SJSA1 (cell line): Measurements from ENCODE around the gene ZCCHC10. TPM values are rescaled to one million over a fixed set of nuclear protein-coding genes. Genes with fewer than 3 reads are reported as not detected.
"Not testable (repeated sequence)": the region's sequence is repeated elsewhere in the genome, so short reads cannot be mapped to it uniquely, and the experiment has no call there.

Experiments
- DNase-seq, 2 experiments: peaks; one replicate each; pipeline ENCODE4 v3.0.0-alpha.2; 2015 to 2020; ENCODE audit warnings: low spot score in 2 of 2, low read depth in 1 of 2
- H3K27ac ChIP-seq: fragments of 250-450 bp; sonication (Bioruptor Pico); 2 replicates; pipeline ENCODE4 v1.5.1; 2020; ENCODE audit warnings: mild to moderate bottlenecking, moderate library complexity
- H3K27me3 ChIP-seq: fragments of 250-450 bp; sonication (Bioruptor Pico); replicated peaks from 2 replicates; pipeline ENCODE4 v1.5.1; 2020; ENCODE audit warnings: mild to moderate bottlenecking, moderate library complexity
- H3K36me3 ChIP-seq: fragments of 250-450 bp; sonication (Bioruptor Pico); 2 replicates; pipeline ENCODE4 v1.5.1; 2020; ENCODE audit warnings: mild to moderate bottlenecking
- H3K4me1 ChIP-seq: fragments of 250-450 bp; sonication (Bioruptor Pico); replicated peaks from 2 replicates; pipeline ENCODE4 v1.6.1; 2021; ENCODE audit warnings: mild to moderate bottlenecking
- H3K4me3 ChIP-seq: fragments of 250-450 bp; sonication (Bioruptor Pico); 2 replicates; pipeline ENCODE4 v1.5.1; 2020; ENCODE audit warnings: mild to moderate bottlenecking
- H3K9me3 ChIP-seq: fragments of 250-450 bp; sonication (Bioruptor Pico); replicated peaks from 2 replicates; pipeline ENCODE4 v1.5.1; 2020; ENCODE audit warnings: mild to moderate bottlenecking
- total RNA-seq: library from RNA; depleted of rRNA; stranded (reverse); fragments of >200 nt; shearing (Covaris generic); gene quantifications from 2 replicates; pipeline ENCODE4 v1.2.3, GENCODE V29; 2014

ZCCHC10 gene
- total RNA-seq, 1 experiment from 2014 or later, result 66.4 TPM

DNA sequence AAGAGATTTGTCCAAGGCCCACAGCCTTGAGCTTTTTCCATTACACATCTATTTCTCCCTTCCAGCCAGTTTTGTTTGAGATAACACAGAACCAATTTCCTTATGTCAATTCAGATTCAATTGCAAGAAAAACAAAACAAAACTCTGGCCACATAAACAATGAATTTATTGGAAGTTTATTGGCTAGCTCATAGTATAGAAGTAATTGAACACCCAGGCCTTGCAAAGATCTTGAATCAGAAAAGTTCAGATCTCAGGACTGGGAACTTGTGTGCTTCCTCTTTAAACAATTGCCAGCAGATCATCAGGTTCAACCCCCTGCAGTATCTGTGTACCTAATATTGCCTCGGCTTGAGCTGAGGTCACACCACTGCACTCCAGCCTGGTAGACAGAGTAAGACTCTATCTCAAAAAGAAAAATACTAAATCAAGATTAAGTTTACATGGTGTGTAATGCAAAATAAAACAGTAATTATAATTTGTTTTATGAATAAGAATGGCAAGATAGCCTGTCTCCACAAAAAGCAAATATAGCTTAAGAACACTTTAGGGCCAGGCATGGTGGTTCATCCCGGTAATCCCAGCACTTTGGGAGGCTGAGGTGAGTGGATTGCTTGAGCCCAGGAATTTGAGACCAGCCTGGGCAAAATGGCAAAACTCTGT, 4.1 kb upstream of the ZCCHC10 start:
- Histone ChIP-seq H3K27me3 (peaks cover 6% of the 10 kb centered on the region; the same call in 1 of the 2 replicates), H3K4me1 (0 out of 2 replicates have a peak, but pooled peaks cover 5% of the 10 kb centered on the region), H3K27ac (no peak overlapping the region), H3K4me3 (no peak overlapping the region), H3K36me3 (peaks cover 4% of the 10 kb centered on the region; the same call in 1 of the 2 replicates), H3K9me3 (no peaks in the 10 kb centered on the region)
- no peak for DNase-seq

DNA sequence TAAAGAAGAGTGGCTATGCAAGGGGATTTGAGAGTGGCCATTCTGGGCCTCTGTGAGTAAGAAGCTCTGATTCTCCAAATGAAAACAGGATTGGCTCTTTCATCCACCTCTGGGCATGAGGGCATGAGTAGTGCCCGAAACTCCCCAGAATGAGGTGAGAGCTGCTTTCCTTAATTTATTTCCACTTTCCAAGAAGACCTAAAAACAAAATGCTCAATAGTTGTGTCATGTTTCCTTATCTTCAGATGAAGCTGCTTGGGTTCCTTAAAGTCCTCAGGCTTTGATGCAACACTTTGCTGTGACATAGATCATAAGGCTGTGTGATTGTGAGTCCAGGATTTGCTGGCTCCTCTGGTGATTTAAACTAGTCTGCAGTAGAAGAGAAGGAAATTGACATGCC, 3.1 kb upstream of the ZCCHC10 start:
- DNase-seq, result no peak
- H3K9me3 ChIP-seq, result no peaks in the 10 kb centered on the region
- H3K36me3 ChIP-seq, result peaks cover 7% of the 10 kb centered on the region
- no peak overlapping the region for H3K27ac ChIP-seq
- no peak overlapping the region for H3K4me3 ChIP-seq
- H3K27me3 ChIP-seq, result 0 out of 2 replicates have a peak, but pooled peaks cover 2% of the 10 kb centered on the region
- H3K4me1 ChIP-seq, result peaks cover 11% of the 10 kb centered on the region; the same call in 1 of the 2 replicates

DNA sequence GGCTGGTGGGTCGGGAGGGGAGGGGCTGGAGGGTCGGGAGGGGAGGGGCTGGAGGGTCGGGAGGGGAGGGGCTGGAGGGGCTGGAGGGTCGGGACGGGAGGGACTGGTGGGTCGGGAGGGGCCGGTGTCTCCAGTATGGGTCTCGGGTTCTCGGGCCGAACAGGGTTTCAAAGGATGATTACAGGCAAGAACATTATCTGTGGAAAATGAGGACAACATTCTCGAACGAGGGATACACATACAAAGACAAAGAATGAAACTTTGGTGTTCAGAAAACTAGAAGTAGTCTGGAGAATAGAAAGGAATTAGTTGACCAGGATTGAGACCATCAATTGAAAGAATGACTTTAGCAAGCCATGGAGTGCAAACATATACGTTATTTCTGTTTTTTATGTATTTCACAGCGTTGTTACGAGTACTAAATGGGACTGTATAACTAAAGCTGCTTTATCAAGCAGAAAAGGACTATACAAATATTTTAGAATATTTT, 360 bp upstream of the ZCCHC10 start:
- Histone ChIP-seq H3K36me3 (peaks cover 26% of the 10 kb centered on the region), H3K27ac (no peak overlapping the region), H3K4me3 (peak overlapping the region; percentile 77)

DNA sequence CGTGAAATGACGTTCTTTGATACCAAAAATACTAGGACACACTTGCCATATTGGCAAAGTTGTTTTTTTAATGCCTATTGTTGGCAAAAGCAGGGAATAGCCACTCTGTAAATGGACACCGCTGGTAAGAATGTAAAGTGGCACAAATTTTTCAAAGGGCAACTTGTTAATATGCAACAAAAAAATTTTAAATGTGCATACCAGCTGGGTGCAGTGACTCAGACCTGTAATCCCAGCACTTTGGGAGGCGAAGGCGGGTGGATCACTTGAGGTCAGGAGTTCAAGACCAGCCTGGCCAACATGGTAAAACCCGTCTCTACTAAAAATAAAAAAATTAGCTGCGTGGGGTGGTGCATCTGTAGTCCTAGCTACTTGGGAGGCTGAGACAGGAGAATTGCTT, 6.9 kb downstream of the ZCCHC10 start:
- H3K36me3 ChIP-seq, result peaks cover 56% of the 10 kb centered on the region
- H3K4me1 ChIP-seq, H3K27ac ChIP-seq, H3K4me3 ChIP-seq, DNase-seq, H3K27me3 ChIP-seq, H3K9me3 ChIP-seq: not testable (repeated sequence)

More for the DNA sequence above, 360 bp upstream of the ZCCHC10 start:
- Histone ChIP-seq H3K4me1 (peaks cover 11% of the 10 kb centered on the region; the same call in 1 of the 2 replicates), H3K27me3 (no peaks in the 10 kb centered on the region), H3K9me3 (no peaks in the 10 kb centered on the region)
- DNase-seq, result peak in 1 of 2 experiments; percentile 26

DNA sequence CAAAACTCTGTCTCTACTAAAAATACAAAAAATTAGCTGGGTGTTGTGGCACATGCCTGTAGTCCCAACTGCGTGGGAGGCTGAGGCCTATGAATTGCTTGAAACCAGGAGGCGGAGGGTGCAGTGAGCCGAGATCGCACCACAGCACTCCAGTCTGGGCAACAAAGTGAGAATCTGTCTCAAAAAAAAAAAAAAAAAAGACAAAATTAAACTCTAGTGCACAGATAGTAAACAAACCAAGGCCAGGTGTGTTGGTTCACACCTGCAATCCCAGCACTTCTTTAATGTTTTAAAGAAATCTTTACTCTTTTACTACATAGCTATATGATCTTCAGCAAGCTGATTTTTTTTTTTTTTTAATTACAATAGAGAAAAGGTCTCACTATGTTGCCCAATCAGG, 8.4 kb downstream of the ZCCHC10 start:
- no peaks in the 10 kb centered on the region for H3K9me3 ChIP-seq
- no peak overlapping the region for H3K4me3 ChIP-seq
- H3K4me1 ChIP-seq, result no peaks in the 10 kb centered on the region
- no peak for DNase-seq
- H3K27me3 ChIP-seq, result no peaks in the 10 kb centered on the region
- H3K27ac ChIP-seq, result no peak overlapping the region
- peaks cover 48% of the 10 kb centered on the region for H3K36me3 ChIP-seq

DNA sequence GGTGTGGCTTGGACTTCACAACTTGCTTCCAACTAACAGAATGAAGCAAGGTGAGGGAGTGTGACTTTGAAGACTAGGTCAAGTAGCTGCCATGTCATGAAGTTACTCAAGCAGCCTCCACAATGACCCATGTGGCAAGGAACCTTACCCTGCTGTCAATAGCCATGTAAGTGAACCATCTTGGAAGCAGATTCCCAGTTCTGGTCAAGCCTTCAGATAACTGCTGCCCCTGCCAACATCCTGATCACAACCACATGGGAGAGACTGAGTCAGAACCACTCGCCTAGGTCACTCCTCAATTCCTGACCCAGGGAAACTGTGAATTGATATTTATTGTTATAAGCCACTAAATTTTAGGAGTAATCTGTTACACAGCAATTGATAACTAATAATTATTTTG, 10.9 kb downstream of the ZCCHC10 start:
- Histone ChIP-seq H3K4me1 (no peaks in the 10 kb centered on the region), H3K27ac (no peak overlapping the region), H3K9me3 (no peaks in the 10 kb centered on the region), H3K36me3 (peaks cover 41% of the 10 kb centered on the region), H3K4me3 (no peak overlapping the region), H3K27me3 (no peaks in the 10 kb centered on the region)
- DNase-seq, result no peak

DNA sequence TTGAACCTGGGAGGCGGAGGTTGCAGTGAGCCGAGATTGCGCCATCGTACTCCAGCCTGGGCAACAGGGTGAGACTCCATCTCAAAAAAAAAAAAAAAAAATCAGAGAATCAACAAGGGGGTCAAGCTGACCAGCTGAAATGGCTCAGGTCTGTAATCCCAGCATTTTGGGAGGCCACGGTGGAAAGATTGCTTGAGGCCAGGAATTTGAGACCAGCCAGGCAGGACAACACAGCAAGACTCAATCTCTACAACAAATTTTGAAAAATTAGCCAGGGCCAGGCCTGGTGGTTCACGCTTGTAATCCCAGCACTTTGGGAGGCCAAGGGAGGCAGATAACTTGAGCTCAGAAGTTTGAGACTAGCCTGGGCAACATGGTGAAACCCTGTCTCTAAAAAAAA, 17.9 kb downstream of the ZCCHC10 start:
- not testable (repeated sequence) for H3K4me3 ChIP-seq, H3K27me3 ChIP-seq, H3K4me1 ChIP-seq, H3K9me3 ChIP-seq, DNase-seq, H3K27ac ChIP-seq
- H3K36me3 ChIP-seq, result peaks cover 52% of the 10 kb centered on the region

DNA sequence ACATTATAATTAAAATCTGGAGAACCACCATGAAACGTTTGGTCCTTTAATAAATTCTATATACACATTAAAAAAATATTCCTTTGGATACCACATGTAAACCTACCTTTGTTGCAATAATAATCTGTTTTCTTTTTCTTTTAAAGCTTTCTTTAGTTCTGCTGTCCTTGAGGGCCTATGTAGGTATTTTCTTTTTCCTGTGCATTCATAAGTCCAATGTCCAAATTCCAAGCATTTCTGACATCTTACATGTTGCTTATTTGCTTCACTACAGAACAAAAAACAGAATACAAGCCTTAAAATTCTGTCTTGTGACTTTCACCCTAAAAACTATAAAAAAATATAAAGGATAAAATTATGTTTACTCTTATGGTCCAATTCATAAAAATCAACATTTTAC, 19.7 kb downstream of the ZCCHC10 start:
- no peaks in the 10 kb centered on the region for H3K4me1 ChIP-seq
- no peaks in the 10 kb centered on the region for H3K9me3 ChIP-seq
- H3K4me3 ChIP-seq, result no peak overlapping the region
- H3K27ac ChIP-seq, result no peak overlapping the region
- H3K36me3 ChIP-seq, result peaks cover 63% of the 10 kb centered on the region
- no peak for DNase-seq
- H3K27me3 ChIP-seq, result no peaks in the 10 kb centered on the region

DNA sequence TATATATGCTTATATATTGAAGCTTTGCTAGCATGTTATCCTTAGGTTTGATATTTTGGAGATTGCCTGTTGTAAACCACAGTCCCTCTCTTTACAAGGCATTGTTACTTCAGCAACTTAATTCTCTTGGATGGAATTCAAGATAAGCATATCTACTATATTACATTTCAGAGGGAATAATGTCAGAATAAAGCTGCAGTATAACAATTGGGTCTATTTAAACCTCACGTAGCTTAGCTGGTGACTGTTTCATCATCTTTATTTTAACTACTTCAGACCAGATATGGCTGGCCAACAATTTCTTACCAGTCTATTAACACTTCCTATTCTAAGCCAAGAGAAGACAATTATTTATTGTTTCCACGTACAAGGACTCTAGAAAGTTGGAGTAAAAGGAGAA, 27.1 kb downstream of the ZCCHC10 start:
- no peaks in the 10 kb centered on the region for H3K9me3 ChIP-seq
- DNase-seq, result no peak

DNA sequence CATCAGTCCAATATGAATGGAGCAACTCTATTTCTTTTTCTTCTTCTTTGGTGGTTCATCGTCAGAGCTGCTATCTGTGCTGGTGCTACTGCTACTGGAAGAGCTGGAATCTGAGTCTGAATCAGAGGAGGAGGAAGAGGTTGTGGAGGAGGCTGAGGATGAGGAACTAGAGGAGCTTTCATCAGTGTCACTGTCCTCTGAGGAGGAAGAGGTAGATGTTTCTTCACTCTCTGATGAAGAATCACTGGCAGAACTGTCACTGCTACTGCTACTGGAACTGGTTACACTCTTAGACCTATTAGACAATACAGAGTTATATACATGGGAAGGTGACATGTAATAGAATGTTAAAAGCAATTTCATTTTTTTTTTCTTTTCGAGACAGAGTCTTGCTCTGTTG, 27.8 kb downstream of the ZCCHC10 start:
- H3K4me1 ChIP-seq, result no peaks in the 10 kb centered on the region
- H3K9me3 ChIP-seq, result no peaks in the 10 kb centered on the region
- DNase-seq, result no peak
- H3K4me3 ChIP-seq, result no peak overlapping the region
- H3K27me3 ChIP-seq, result no peaks in the 10 kb centered on the region
- no peak overlapping the region for H3K27ac ChIP-seq
- H3K36me3 ChIP-seq, result peaks cover 35% of the 10 kb centered on the region

More for the DNA sequence above, 27.1 kb downstream of the ZCCHC10 start:
- Histone ChIP-seq H3K36me3 (peaks cover 42% of the 10 kb centered on the region), H3K27ac (no peak overlapping the region), H3K4me1 (no peaks in the 10 kb centered on the region), H3K27me3 (no peaks in the 10 kb centered on the region), H3K4me3 (no peak overlapping the region)

DNA sequence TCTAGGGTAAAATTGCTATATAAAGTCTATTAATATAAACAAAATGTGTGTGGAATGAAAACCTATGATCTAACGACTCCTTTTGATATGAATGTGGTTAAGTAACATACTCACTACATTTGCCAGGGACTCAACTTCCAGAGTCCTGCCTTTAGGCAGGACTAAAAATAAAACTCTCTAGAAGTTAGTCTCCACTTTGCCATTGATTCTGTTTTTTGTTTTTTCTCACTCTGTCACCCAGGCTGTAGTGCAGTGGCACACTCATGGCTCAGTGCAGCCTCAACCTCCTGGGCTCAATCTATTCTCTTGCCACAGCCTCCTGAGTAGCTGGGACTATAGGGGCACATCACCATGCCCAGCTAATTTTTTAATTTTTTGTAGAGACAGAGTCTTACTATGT, 30.0 kb downstream of the ZCCHC10 start:
- Histone ChIP-seq H3K36me3 (peaks cover 17% of the 10 kb centered on the region), H3K27ac (no peak overlapping the region), H3K4me3 (no peak overlapping the region), H3K27me3 (no peaks in the 10 kb centered on the region), H3K4me1 (no peaks in the 10 kb centered on the region), H3K9me3 (no peaks in the 10 kb centered on the region)
- DNase-seq, result peak in 1 of 2 experiments; percentile 18

DNA sequence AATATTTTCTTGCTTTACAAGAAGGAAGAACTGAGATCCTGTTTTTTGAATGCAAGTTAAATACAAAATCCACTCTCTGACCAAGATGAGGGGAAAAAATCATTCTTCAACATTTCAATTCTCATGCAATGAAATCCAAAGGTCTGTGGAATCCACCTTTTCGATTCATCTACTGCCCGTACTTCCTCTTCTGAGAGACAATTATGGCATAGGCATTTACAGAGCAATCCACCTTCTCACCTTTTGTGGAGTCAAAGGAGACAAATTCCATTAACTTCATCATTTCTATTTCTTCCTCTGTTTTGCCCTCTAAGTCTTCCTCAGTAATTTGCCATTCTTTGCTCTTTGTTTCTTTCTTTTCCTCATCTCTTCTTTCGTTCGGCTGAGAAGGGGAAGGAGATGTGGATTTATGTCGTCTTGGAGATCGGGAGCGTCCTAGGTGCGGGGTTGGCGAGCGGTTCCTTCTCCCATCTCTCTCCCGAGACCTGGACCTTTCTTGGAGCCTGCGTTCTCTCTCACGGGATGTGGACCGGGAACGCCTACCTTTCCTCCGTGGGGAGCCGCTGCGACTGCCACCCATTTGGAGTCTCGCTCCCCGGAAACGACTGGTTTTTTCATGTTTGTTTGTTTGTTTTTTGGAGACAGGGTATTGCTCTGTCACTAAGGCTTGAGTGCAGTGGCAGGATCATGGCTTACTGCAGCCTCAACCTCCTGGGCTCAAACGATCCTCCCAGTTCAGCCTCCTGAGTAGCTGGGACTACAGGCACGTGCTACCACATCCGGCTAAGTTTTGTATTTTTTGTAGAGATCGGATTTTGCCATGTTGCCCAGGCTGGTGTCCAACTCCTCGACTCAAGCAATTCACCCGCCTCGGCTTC, 38.6 kb downstream of the ZCCHC10 start:
- H3K4me3 ChIP-seq, result no peak overlapping the region
- peak in 1 of 2 experiments; percentile 40 for DNase-seq
- no peaks in the 10 kb centered on the region for H3K4me1 ChIP-seq

DNA sequence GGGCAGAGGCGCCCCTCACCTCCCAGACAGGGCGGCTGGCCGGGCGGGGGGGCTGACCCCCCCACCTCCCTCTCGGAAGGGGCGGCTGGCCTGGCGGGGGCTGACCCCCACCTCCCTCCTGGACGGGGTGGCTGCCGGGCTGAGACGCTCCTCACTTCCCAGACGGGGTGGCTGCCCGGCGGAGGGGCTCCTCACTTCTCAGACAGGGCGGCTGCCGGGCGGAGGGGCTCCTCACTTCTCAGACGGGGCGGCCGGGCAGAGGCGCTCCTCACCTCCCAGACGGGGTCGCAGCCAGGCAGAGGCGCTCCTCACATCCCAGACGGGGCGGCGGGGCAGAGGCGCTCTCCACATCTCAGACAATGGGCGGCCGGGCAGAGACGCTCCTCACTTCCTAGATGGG, 43.4 kb downstream of the ZCCHC10 start:
- DNase-seq, result peak in 1 of 2 experiments; percentile 28
- H3K9me3 ChIP-seq, H3K27me3 ChIP-seq, H3K4me3 ChIP-seq, H3K27ac ChIP-seq, H3K36me3 ChIP-seq, H3K4me1 ChIP-seq: not testable (repeated sequence)

More for the DNA sequence above, 38.6 kb downstream of the ZCCHC10 start:
- Histone ChIP-seq H3K27me3 (no peaks in the 10 kb centered on the region), H3K36me3 (no peaks in the 10 kb centered on the region), H3K27ac (no peak overlapping the region), H3K9me3 (no peaks in the 10 kb centered on the region)

DNA sequence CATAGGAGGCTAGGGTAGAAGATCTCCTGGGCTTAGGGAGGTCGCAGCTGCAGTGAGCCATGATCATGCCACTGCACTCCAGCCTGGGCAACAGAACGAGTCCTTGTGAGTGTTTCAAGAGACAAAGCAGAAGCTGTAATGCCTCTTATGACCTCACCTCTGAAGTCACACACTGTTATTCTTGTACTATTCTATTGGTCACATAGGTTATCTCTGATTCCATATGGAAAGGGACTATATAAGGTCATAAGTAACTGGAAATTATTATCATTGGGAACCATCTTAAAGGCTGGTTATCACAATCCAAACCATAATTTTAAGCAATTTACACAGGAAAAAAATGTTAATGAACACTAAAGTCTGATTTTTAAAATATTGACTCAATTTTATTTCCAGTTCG, 45.1 kb downstream of the ZCCHC10 start:
- DNase-seq, result peak in 1 of 2 experiments; percentile 13
- Histone ChIP-seq H3K27me3 (no peaks in the 10 kb centered on the region), H3K4me3 (no peak overlapping the region), H3K36me3 (0 out of 2 replicates have a peak, but pooled peaks cover 3% of the 10 kb centered on the region), H3K27ac (no peak overlapping the region), H3K4me1 (0 out of 2 replicates have a peak, but pooled peaks cover 5% of the 10 kb centered on the region), H3K9me3 (peaks cover 1% of the 10 kb centered on the region; the same call in 1 of the 2 replicates)
